SJSA1 (cell line): ENCODE results near the gene MARK4. TPM values are rescaled to one million over a fixed set of nuclear protein-coding genes. Genes with fewer than 3 reads are reported as not detected.

Experiments
- DNase-seq, 2 experiments: peaks; one replicate each; pipeline ENCODE4 v3.0.0-alpha.2; 2015 to 2020; ENCODE audit warnings: low spot score in 2 of 2, low read depth in 1 of 2
- H3K27ac ChIP-seq: fragments of 250-450 bp; sonication (Bioruptor Pico); 2 replicates; pipeline ENCODE4 v1.5.1; 2020; ENCODE audit warnings: mild to moderate bottlenecking, moderate library complexity
- H3K27me3 ChIP-seq: fragments of 250-450 bp; sonication (Bioruptor Pico); replicated peaks from 2 replicates; pipeline ENCODE4 v1.5.1; 2020; ENCODE audit warnings: mild to moderate bottlenecking, moderate library complexity
- H3K36me3 ChIP-seq: fragments of 250-450 bp; sonication (Bioruptor Pico); 2 replicates; pipeline ENCODE4 v1.5.1; 2020; ENCODE audit warnings: mild to moderate bottlenecking
- H3K4me1 ChIP-seq: fragments of 250-450 bp; sonication (Bioruptor Pico); replicated peaks from 2 replicates; pipeline ENCODE4 v1.6.1; 2021; ENCODE audit warnings: mild to moderate bottlenecking
- H3K4me3 ChIP-seq: fragments of 250-450 bp; sonication (Bioruptor Pico); 2 replicates; pipeline ENCODE4 v1.5.1; 2020; ENCODE audit warnings: mild to moderate bottlenecking
- H3K9me3 ChIP-seq: fragments of 250-450 bp; sonication (Bioruptor Pico); replicated peaks from 2 replicates; pipeline ENCODE4 v1.5.1; 2020; ENCODE audit warnings: mild to moderate bottlenecking
- total RNA-seq: library from RNA; depleted of rRNA; stranded (reverse); fragments of >200 nt; shearing (Covaris generic); gene quantifications from 2 replicates; pipeline ENCODE4 v1.2.3, GENCODE V29; 2014; rRNA removed

Gene MARK4
- total RNA-seq: 11.3 and 15.6 TPM in 2 replicates

- DNase-seq: peak; percentile 31 to 57
Observed at GRCh38 chr19:45250832-45251451, at the start of gene MARK4. Gene MARK4 (plus strand): TSS chr19:45251271. CDS start chr19:45251589, 318 bp downstream.

GRCh38 chr19:45202637-45203036, 48.4 kb upstream of the MARK4 start:
- Histone ChIP-seq H3K27me3 (no peaks in the 10 kb centered on the region; the same call in 1 of the 2 replicates), H3K9me3 (no peaks in the 10 kb centered on the region), H3K27ac (no peak overlapping the region), H3K4me1 (no peaks in the 10 kb centered on the region), H3K4me3 (no peak overlapping the region), H3K36me3 (no peaks in the 10 kb centered on the region)
- DNase-seq: no peak

More at GRCh38 chr19:45250832-45251451, at the start of gene MARK4:
- Histone ChIP-seq H3K4me1 (peaks cover 19% of the 10 kb centered on the region), H3K9me3 (no peaks in the 10 kb centered on the region), H3K27ac (peak within 1 kb of the TSS; percentile 51), H3K36me3 (peaks cover 16% of the 10 kb centered on the region), H3K4me3 (peak within 1 kb of the TSS; percentile 66), H3K27me3 (no peaks in the 10 kb centered on the region)

GRCh38 chr19:45205810-45206209, 45.3 kb upstream of the MARK4 start:
- no peak for DNase-seq
- H3K27me3 ChIP-seq: no peaks in the 10 kb centered on the region; the same call in 1 of the 2 replicates
- no peak overlapping the region for H3K4me3 ChIP-seq
- no peaks in the 10 kb centered on the region for H3K9me3 ChIP-seq
- H3K4me1 ChIP-seq: no peaks in the 10 kb centered on the region; the same call in 1 of the 2 replicates
- H3K27ac ChIP-seq: no peak overlapping the region
- H3K36me3 ChIP-seq: no peaks in the 10 kb centered on the region

- Histone ChIP-seq H3K4me3 (no peak overlapping the region), H3K4me1 (no peaks in the 10 kb centered on the region; the same call in 1 of the 2 replicates), H3K27me3 (no peaks in the 10 kb centered on the region; the same call in 1 of the 2 replicates), H3K27ac (no peak overlapping the region), H3K36me3 (no peaks in the 10 kb centered on the region), H3K9me3 (no peaks in the 10 kb centered on the region)
- no peak for DNase-seq
Observed at GRCh38 chr19:45206328-45206727, 44.7 kb upstream of the MARK4 start.

GRCh38 chr19:45211751-45212381, 39.2 kb upstream of the MARK4 start:
- no peak for DNase-seq
- H3K4me3 ChIP-seq: no peak overlapping the region
- peaks cover 18% of the 10 kb centered on the region for H3K27me3 ChIP-seq

DNA sequence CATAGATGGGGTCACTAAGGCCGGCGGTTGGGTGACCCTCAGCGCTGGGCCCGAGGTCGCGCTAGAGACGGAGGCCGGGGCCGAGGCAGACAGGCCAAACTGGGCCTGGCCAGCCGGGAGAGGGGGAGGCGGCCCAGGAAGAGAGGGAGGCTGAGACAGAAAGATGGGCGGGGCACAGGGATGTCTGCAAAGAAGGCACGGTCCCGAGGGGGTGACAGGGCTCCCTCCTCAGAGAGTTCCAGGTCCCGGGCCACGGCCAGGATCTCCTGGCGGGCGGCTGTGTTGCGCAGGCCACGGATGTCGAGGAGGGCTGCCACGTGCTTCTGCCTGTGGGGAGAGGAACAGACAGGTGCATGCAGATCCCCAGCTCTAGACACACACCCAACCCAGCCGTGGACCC, 38.0 kb upstream of the MARK4 start:
- H3K27me3 ChIP-seq: peaks cover 27% of the 10 kb centered on the region
- peaks cover 3% of the 10 kb centered on the region; the same call in 1 of the 2 replicates for H3K4me1 ChIP-seq
- no peaks in the 10 kb centered on the region for H3K9me3 ChIP-seq
- no peak overlapping the region for H3K27ac ChIP-seq
- H3K4me3 ChIP-seq: no peak overlapping the region
- no peak for DNase-seq
- H3K36me3 ChIP-seq: no peaks in the 10 kb centered on the region

More at GRCh38 chr19:45211751-45212381, 39.2 kb upstream of the MARK4 start:
- Histone ChIP-seq H3K27ac (no peak overlapping the region), H3K4me1 (no peaks in the 10 kb centered on the region; the same call in 1 of the 2 replicates), H3K36me3 (no peaks in the 10 kb centered on the region), H3K9me3 (no peaks in the 10 kb centered on the region)

DNA sequence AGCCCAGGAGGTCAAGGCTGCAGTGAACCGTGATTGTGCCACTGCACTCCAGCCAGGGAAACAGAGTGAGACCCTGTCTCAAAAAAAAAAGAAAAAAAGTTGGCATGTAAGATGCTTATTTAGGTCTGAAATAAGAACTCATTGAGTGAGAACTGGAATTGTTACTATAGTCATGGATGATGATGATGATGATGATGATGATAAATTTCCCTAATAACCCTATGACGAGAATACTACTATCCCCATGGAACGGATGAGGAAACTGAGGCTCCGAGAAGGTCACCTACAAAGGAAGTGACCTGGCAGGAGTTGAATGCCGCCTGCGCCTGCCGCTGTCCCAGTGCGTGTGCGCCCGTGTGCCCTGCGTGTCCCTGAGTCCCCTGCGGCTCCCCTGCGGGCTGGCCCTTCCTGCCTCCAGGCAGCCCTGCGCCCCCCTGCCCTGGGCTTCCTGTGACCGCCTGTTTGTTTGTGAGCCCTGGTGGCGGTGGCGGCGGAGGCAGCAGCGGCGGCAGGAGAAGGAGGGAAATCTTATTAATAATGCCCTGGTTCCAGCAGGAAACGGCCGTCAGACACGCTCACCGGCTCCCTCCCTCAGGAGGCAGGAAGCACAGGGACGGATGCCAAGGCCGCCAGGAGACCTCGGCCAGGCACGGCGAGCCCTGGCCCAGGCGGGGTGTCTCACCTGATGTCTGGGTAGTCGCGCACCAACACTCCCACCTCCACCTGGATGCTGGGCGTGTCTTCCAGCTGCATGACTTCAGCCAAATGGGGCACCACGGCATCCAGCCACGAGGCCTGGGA, 35.5 kb upstream of the MARK4 start:
- H3K27me3 ChIP-seq: peaks cover 41% of the 10 kb centered on the region
- H3K36me3 ChIP-seq: no peaks in the 10 kb centered on the region
- peaks cover 3% of the 10 kb centered on the region; the same call in 1 of the 2 replicates for H3K4me1 ChIP-seq
- no peak for DNase-seq
- H3K27ac ChIP-seq: no peak overlapping the region
- H3K4me3 ChIP-seq: no peak overlapping the region
- H3K9me3 ChIP-seq: no peaks in the 10 kb centered on the region

GRCh38 chr19:45216667-45217066, 34.4 kb upstream of the MARK4 start:
- no peak for DNase-seq
- Histone ChIP-seq H3K9me3 (no peaks in the 10 kb centered on the region), H3K36me3 (no peaks in the 10 kb centered on the region), H3K27me3 (peaks cover 41% of the 10 kb centered on the region), H3K4me3 (no peak overlapping the region), H3K4me1 (peaks cover 3% of the 10 kb centered on the region; the same call in 1 of the 2 replicates), H3K27ac (no peak overlapping the region)

- no peak overlapping the region for H3K27ac ChIP-seq
- no peak overlapping the region for H3K4me3 ChIP-seq
- peaks cover 3% of the 10 kb centered on the region; the same call in 1 of the 2 replicates for H3K4me1 ChIP-seq
- H3K27me3 ChIP-seq: peaks cover 41% of the 10 kb centered on the region
- no peak for DNase-seq
- no peaks in the 10 kb centered on the region for H3K36me3 ChIP-seq
- no peaks in the 10 kb centered on the region for H3K9me3 ChIP-seq
Observed at GRCh38 chr19:45217193-45217956, 33.7 kb upstream of the MARK4 start.

- Histone ChIP-seq H3K36me3 (no peaks in the 10 kb centered on the region), H3K27me3 (peaks cover 45% of the 10 kb centered on the region), H3K4me3 (no peak overlapping the region), H3K27ac (no peak overlapping the region), H3K9me3 (no peaks in the 10 kb centered on the region), H3K4me1 (peaks cover 3% of the 10 kb centered on the region; the same call in 1 of the 2 replicates)
- no peak for DNase-seq
Observed at GRCh38 chr19:45217957-45218334, 33.1 kb upstream of the MARK4 start.

- Histone ChIP-seq H3K9me3 (no peaks in the 10 kb centered on the region), H3K27ac (no peak overlapping the region), H3K27me3 (peaks cover 45% of the 10 kb centered on the region), H3K4me1 (peaks cover 3% of the 10 kb centered on the region; the same call in 1 of the 2 replicates), H3K36me3 (no peaks in the 10 kb centered on the region), H3K4me3 (no peak overlapping the region)
- no peak for DNase-seq
Observed at GRCh38 chr19:45218426-45218825, 32.6 kb upstream of the MARK4 start.

GRCh38 chr19:45218911-45219743, 31.9 kb upstream of the MARK4 start:
- H3K36me3 ChIP-seq: no peaks in the 10 kb centered on the region
- DNase-seq: no peak
- H3K9me3 ChIP-seq: no peaks in the 10 kb centered on the region
- H3K27me3 ChIP-seq: peaks cover 45% of the 10 kb centered on the region
- no peak overlapping the region for H3K4me3 ChIP-seq
- no peak overlapping the region for H3K27ac ChIP-seq
- H3K4me1 ChIP-seq: peaks cover 3% of the 10 kb centered on the region; the same call in 1 of the 2 replicates
